Measurements from ENCODE around the gene WASF2.
"Not testable (repeated sequence)": the region's sequence is repeated elsewhere in the genome, so short reads cannot be mapped to it uniquely, and the experiment has no call there.

Gene WASF2, protein sequence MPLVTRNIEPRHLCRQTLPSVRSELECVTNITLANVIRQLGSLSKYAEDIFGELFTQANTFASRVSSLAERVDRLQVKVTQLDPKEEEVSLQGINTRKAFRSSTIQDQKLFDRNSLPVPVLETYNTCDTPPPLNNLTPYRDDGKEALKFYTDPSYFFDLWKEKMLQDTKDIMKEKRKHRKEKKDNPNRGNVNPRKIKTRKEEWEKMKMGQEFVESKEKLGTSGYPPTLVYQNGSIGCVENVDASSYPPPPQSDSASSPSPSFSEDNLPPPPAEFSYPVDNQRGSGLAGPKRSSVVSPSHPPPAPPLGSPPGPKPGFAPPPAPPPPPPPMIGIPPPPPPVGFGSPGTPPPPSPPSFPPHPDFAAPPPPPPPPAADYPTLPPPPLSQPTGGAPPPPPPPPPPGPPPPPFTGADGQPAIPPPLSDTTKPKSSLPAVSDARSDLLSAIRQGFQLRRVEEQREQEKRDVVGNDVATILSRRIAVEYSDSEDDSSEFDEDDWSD

GRCh38 chr1:27489973-27490741, at the start of gene WASF2:
TSS of gene WASF2 (minus strand) at chr1:27490167. CDS start at chr1:27428890, 61,277 bp downstream.
- DNase-seq (ENCODE audit: low read depth in 1 of 2, low spot score in 1 of 2): peak; percentile 93 to 95

- no peak for DNase-seq (ENCODE audit: low read depth in 1 of 2, low spot score in 1 of 2)
These were observed 48.8 kb upstream of the WASF2 start for GRCh38 chr1:27538793-27539192.

- DNase-seq (ENCODE audit: low read depth in 1 of 2, low spot score in 1 of 2): not testable (repeated sequence)
These were observed 48.3 kb upstream of the WASF2 start for GRCh38 chr1:27538305-27538676.

- DNase-seq (ENCODE audit: low read depth in 1 of 2, low spot score in 1 of 2): no peak
These were observed 46.8 kb upstream of the WASF2 start for GRCh38 chr1:27536767-27537166.

GRCh38 chr1:27536010-27536757, 46.2 kb upstream of the WASF2 start:
- no peak for DNase-seq (ENCODE audit: low read depth in 1 of 2, low spot score in 1 of 2)

- no peak for DNase-seq (ENCODE audit: low read depth in 1 of 2, low spot score in 1 of 2)
These were observed 45.4 kb upstream of the WASF2 start for GRCh38 chr1:27535386-27535785.

DNA sequence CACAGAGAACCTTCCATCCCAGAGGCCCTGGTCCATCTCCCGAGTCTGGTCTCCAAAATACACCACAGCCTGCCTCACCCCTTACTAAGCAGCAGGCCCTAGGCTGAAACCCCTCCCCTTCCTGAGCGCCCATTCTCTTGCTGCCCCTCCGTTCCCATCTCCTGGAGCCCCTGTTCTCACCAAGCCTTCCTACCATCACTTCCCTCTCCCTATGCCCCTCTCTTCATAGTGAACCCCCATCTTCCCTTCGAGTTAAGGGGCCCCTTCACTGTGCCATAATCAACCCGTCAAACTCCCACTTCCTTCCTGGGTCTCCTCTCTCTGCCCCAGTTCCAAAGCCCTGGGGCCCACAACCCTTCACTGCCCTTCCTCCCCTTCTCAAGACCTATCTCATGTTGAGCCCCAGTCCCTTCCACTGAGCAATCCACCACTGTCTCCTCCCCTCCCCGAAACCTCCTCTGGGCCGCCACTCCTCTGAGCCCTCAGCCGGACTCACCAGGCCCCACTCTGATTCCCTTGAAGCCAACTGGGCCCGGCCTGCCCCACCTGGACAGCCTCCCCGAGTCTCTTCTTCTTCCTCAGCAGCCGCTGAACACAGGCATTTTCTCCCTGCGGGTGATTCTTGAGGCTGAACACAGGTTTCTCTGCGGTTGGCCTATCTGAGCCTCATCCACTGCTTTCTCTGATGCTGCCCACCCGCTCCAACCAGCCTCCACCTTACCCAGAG, 42.2 kb upstream of the WASF2 start:
- no peak for DNase-seq (ENCODE audit: low read depth in 1 of 2, low spot score in 1 of 2)

DNA sequence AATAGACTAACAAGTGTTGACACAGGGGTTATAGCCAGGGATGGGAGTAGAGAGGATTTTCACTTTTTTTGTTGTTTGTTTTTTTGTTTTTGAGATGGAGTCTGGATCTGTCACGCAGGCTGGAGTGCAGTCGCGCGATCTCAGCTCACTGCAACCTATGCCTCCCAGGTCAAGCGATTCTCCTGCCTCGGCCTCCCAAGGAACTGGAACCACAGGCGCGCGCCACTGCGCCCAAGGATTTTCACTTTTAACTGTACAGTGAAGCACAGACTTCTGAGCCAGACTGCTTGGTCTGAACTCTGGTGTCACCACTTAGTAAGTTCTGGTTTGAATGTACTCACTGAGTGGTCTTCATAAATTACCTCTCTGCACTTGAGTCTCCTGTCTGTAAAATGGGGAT, 40.2 kb upstream of the WASF2 start:
- DNase-seq (ENCODE audit: low read depth in 1 of 2, low spot score in 1 of 2): no peak

DNA sequence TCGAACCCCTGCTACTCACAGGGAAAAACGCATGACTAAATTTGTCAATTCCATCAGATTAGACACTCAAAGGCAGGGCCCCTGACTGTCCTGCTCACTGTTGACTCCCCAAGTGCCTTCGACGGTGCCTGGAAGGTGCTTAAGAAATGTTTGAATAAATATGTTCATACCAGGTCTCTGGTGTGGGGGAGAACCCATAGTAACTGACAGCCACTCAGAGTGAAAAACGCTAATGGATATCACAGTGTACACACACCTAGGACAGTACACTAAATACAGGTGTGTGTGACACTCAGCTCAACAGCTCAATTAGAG, 39.7 kb upstream of the WASF2 start:
- DNase-seq (ENCODE audit: low read depth in 1 of 2, low spot score in 1 of 2): no peak

GRCh38 chr1:27528818-27529703, 39.1 kb upstream of the WASF2 start:
- no peak for DNase-seq (ENCODE audit: low read depth in 1 of 2, low spot score in 1 of 2)

DNA sequence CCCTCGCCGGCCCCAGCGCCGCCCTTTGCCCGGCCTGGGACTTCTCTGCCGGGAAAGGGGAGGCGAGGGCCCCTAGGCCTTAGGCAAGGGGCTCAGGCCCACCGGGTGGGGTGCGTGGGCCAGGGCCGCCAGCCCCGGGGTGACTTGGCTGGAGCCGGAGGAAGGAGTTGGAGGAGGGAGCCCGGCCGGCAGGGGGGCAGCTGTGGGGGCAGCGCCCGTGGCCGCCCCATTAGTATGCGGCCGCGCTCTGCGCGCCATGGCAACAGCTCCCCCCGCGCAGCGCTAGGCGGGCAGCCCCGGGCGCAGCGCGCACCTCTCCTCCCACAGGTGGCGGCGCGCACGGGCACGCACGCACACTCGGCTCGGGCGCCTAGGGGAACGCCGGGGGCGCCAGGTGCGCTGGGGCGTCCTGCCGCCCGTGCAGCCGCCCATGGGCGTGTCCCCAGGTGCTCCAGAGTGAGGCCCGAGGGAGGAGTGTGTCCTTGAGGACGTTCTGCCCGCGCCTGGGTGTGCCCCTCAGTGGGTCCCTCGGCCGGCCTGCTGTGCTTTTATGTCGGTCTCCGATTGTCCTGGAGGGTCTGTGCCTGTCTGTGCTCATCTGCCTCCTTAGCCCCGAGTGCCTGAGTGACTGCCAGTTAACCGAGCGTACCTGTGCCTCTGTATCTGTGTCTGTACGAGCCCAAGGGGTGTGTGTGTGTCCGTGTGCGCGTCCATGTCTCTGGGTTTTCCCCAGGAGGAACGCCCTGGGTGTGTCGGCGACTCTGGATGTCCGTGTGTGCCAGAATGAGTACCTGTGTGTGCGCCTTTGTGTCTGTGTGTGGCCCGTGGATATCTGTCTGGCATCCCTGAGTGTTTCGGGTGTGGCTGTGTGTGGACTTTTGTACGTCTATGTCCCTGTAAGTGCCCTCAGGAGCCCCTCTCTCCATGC, 38.2 kb upstream of the WASF2 start:
- DNase-seq (ENCODE audit: low read depth in 1 of 2, low spot score in 1 of 2): peak in 1 of 2 donors; percentile 47

DNA sequence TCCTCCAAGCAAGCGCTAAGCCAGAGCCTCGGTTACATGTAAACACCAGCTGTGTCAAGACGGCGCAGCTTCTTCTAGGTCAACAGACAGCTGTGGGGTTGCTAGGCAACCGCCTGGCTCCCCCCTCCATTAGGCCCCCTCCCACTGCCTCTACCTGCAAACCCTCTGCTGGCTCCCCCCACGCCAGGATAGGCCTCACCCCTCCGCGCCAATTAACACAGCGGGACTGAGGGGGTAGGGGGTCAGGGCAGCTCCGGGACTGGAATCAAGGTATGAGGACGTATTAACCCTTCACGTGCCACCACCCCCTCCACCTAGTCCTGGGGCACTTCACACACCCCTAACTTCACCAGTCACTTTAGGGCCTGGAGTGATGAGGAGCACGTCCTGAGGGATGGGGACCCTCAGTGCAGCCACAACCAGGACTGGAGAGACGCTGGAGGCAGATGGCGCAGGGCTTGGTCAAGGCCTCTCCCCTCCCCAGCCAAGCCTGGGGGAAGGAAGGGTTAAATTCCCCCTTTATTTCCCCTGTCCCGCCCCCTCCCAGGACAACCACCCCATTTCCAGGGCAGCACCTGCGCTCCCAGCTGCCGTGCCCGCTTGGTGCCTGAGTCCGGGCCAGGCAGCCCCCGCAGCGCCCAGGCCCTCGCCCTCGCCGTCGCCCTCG, 37.4 kb upstream of the WASF2 start:
- DNase-seq (ENCODE audit: low read depth in 1 of 2, low spot score in 1 of 2): no peak

GRCh38 chr1:27526569-27527222, 36.7 kb upstream of the WASF2 start:
- DNase-seq (ENCODE audit: low read depth in 1 of 2, low spot score in 1 of 2): no peak

GRCh38 chr1:27525296-27526272, 35.6 kb upstream of the WASF2 start:
- DNase-seq (ENCODE audit: low read depth in 1 of 2, low spot score in 1 of 2): no peak

DNA sequence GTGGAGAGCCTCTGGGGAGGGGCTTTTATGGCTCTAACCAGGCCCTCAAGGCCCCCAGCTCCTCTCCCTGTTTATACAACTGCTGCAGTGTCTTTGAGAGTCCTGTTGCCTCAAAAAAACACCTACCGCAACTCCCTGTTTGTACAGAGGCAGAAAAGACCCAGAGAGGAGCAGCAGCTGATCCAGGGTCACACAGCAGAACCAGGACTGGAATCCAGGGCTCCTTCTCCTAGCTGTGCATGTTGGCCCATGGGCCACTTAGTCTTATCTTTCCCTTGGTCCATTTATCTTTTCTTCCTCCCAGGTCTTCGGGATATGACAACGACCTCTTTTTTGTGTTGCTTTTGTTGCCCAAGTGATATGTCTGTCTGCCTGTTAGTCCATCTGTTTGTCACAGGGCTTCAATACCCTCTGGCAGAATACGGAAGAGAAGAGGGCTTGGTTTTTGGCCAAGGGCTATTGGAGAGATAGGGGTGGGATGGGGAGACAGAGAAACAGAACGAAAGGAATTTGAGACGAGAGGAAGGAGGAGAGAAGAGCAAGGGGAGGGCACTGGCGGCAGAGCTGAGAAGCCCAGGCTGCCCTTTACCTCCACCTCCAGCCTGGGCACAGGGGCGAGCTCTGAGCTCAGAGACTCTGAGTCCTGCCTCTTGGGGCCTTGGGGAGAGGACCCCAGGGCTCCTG, 33.5 kb upstream of the WASF2 start:
- DNase-seq (ENCODE audit: low read depth in 1 of 2, low spot score in 1 of 2): no peak
